K562 treated with DMSO at 1 percent for 12 hours (cell line): ENCODE measurements around the gene CCL28. TPM values are rescaled to one million over a fixed set of nuclear protein-coding genes. Genes with fewer than 3 reads are reported as not detected.

Experiments used
- total RNA-seq: library from RNA; unstranded; fragments of 300-600 nt; gene quantifications from 2 replicates; pipeline ENCODE4 v1.2.3, GENCODE V29; 2022; ENCODE audit not compliant: insufficient read depth

CCL28 gene
- not detected in 2 replicates for total RNA-seq

DNA sequence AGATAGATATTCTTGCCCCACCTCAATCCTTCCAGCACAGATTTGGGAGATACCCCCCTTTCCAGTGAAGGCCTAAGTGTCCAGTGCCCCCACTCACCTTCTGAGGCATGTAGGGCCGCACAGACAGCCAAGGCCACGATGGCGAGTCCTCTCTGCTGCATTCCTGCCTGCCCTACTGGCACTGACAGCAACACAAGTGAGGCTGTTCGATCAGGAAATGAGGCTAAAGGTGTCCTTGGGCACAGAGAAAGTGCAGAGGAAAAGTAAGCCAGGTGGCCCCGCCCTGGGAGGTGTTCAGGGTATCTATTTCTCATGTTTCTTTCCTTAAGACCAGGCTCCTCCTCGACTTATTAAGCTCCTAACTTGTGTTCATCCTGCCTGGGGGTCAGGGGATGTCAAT, at the start of gene CCL28:
Gene CCL28 (minus strand): TSS at position 236 of the 400 bp plus-strand sequence. CDS start 75 bp downstream, at position 161.

Other genes starting within 250 kb of the CCL28 start
- gene NIM1K, start 220.2 kb downstream of the CCL28 start, total RNA-seq = not detected in 2 replicates
- gene HMGCS1, start 99.0 kb downstream of the CCL28 start, total RNA-seq = 9.1 and 27.1 TPM in 2 replicates
- 4.8 and 10.0 TPM in 2 replicates for gene TMEM267, start 71.5 kb upstream of the CCL28 start, total RNA-seq
- 2.8 and 11.4 TPM in 2 replicates for gene C5orf34, start 102.8 kb upstream of the CCL28 start, total RNA-seq
- 51.3 and 91.6 TPM in 2 replicates for gene PAIP1, start 144.7 kb upstream of the CCL28 start, total RNA-seq
- gene NNT, start 190.8 kb upstream of the CCL28 start, total RNA-seq = 9.4 and 40.6 TPM in 2 replicates